Liver (tissue), 9 donors: Measurements from ENCODE around the gene BABAM1. TPM values are rescaled to one million over a fixed set of nuclear protein-coding genes. Genes with fewer than 3 reads are reported as not detected.
A peak's percentile ranks its signal among the peaks of the same experiment; 100 is the strongest.

Experiments used
- DNase-seq: peaks from one replicate; pipeline ENCODE4 v3.0.0-alpha.2; 2017; ENCODE audit warnings: low spot score
- H3K27ac ChIP-seq, 2 donors: one replicate each; pipeline ENCODE4 v1.7.0; 2013; ENCODE audit warnings: inconsistent platforms in 2 of 2, low read length in 2 of 2, control low read depth in 1 of 2, low read depth in 1 of 2, mild to moderate bottlenecking in 1 of 2
- H3K27me3 ChIP-seq, 4 donors: one replicate each; pipeline versions ENCODE4 v1.6.1 to v1.7.0; 2013; ENCODE audit warnings: low read length in 3 of 4, inconsistent platforms in 1 of 4, mild to moderate bottlenecking in 1 of 4, moderate library complexity in 1 of 4; ENCODE audit not compliant: control insufficient read depth in 4 of 4, insufficient read depth in 4 of 4
- H3K36me3 ChIP-seq, 4 donors: one replicate each; pipeline versions ENCODE4 v1.6.1 to v1.7.0; 2013; ENCODE audit warnings: low read length in 3 of 4, mild to moderate bottlenecking in 3 of 4, low read depth in 1 of 4, moderate library complexity in 1 of 4; ENCODE audit not compliant: control insufficient read depth in 4 of 4, insufficient read depth in 3 of 4
- H3K4me1 ChIP-seq, 4 donors: one replicate each; pipeline versions ENCODE4 v1.6.1 to v1.7.0; 2013; ENCODE audit warnings: low read length in 3 of 4, mild to moderate bottlenecking in 3 of 4, moderate library complexity in 1 of 4; ENCODE audit not compliant: control insufficient read depth in 4 of 4, insufficient read depth in 4 of 4
- H3K4me3 ChIP-seq, 3 donors: one replicate each; pipeline versions ENCODE4 v1.6.1 to v1.7.0; 2013; ENCODE audit warnings: low read length in 3 of 3, control low read depth in 1 of 3, low read depth in 1 of 3, mild to moderate bottlenecking in 1 of 3
- H3K9ac ChIP-seq, 2 donors: one replicate each; pipeline ENCODE4 v1.7.0; 2013; ENCODE audit warnings: low read length in 2 of 2, mild to moderate bottlenecking in 2 of 2, moderate library complexity in 2 of 2, control low read depth in 1 of 2, low read depth in 1 of 2
- H3K9me3 ChIP-seq, 4 donors: one replicate each; pipeline versions ENCODE4 v1.6.1 to v1.7.0; 2013; ENCODE audit warnings: low read length in 3 of 4; ENCODE audit not compliant: control insufficient read depth in 4 of 4
- EGR1 ChIP-seq, 2 donors: IDR thresholded peaks; 2 replicates each; pipeline ENCODE4 v1.6.1; 2016 to 2018; ENCODE audit warnings: antibody characterized with exemption in 2 of 2, low read depth in 2 of 2
- FOXA1 ChIP-seq: IDR thresholded peaks from 2 replicates; pipeline ENCODE4 v1.6.1; 2016; ENCODE audit warnings: antibody characterized with exemption
- FOXA2 ChIP-seq: IDR thresholded peaks from 2 replicates; pipeline ENCODE4 v1.6.1; 2016; ENCODE audit warnings: antibody characterized with exemption
- GABPA ChIP-seq, 2 donors: IDR thresholded peaks in 1 of 2; conservative IDR thresholded peaks in 1 of 2; 2 replicates each; pipeline ENCODE4 v1.6.1; 2016; ENCODE audit warnings: antibody characterized with exemption in 2 of 2, mild to moderate bottlenecking in 1 of 2, moderate library complexity in 1 of 2
- HNF4A ChIP-seq, 2 donors: conservative IDR thresholded peaks; 2 replicates each; pipeline ENCODE4 v1.6.1; 2016; ENCODE audit warnings: antibody characterized with exemption in 2 of 2, mild to moderate bottlenecking in 2 of 2
- HNF4G ChIP-seq: IDR thresholded peaks from 2 replicates; pipeline ENCODE4 v1.6.1; 2016; ENCODE audit warnings: antibody characterized with exemption
- JUND ChIP-seq, 2 donors: IDR thresholded peaks; 2 replicates each; pipeline ENCODE4 v1.6.1; 2016; ENCODE audit warnings: antibody characterized with exemption in 2 of 2
- NR2F2 ChIP-seq: IDR thresholded peaks from 2 replicates; pipeline ENCODE4 v1.6.1; 2016; ENCODE audit warnings: antibody characterized with exemption
- RAD21 ChIP-seq, 2 donors: IDR thresholded peaks; 2 replicates each; pipeline ENCODE4 v1.6.1; 2016; ENCODE audit warnings: antibody characterized with exemption in 2 of 2, mild to moderate bottlenecking in 2 of 2
- RXRA ChIP-seq, 2 donors: IDR thresholded peaks; 2 replicates each; pipeline ENCODE4 v1.6.1; 2017 to 2018; ENCODE audit warnings: antibody characterized with exemption in 2 of 2, mild to moderate bottlenecking in 1 of 2
- SP1 ChIP-seq: IDR thresholded peaks from 2 replicates; pipeline ENCODE4 v1.6.1; 2018; ENCODE audit warnings: antibody characterized with exemption, mild to moderate bottlenecking
- TAF1 ChIP-seq: conservative IDR thresholded peaks from 2 replicates; pipeline ENCODE4 v1.6.1; 2016; ENCODE audit warnings: antibody characterized with exemption, mild to moderate bottlenecking
- YY1 ChIP-seq: IDR thresholded peaks from 2 replicates; pipeline ENCODE4 v1.6.1; 2016; ENCODE audit warnings: antibody characterized with exemption, mild to moderate bottlenecking
- WGBS: extraction: QIAGEN DNeasy Blood & Tissue Kit; methylation state at CpG from one replicate; pipeline ENCODE4 v1.1.7; 2013; 5-methylcytosine and 5-hydroxymethylcytosine counted together
- polyA plus RNA-seq, 2 donors: library from polyadenylated mRNA; stranded (reverse) in 1 of 2; unstranded in 1 of 2; fragments of 200-250 nt in 1 of 2; fragments of >200 nt in 1 of 2; fragmentation: Nextera tagmentation in 1 of 2; extraction: Ambion mirVana in 1 of 2; gene quantifications; one replicate each; pipeline versions ENCODE4 v1.2.1 to v1.2.3, GENCODE V29; 2013 to 2015
- total RNA-seq, 2 donors: library from RNA; depleted of rRNA; stranded (reverse); fragments of >200 nt; gene quantifications; one replicate each; pipeline ENCODE4 v1.2.3, GENCODE V29; 2014
- TF ChIP-seq, protein P1 (sequence below): IDR thresholded peaks from 2 replicates; pipeline ENCODE4 v1.6.1; 2016; ENCODE audit warnings: antibody characterized with exemption
- TF ChIP-seq, protein P2 (sequence below): IDR thresholded peaks from 2 replicates; pipeline ENCODE4 v1.6.1; 2016; ENCODE audit warnings: antibody characterized with exemption
- TF ChIP-seq, protein P3 (sequence below): fragments of 150-350 bp; IDR thresholded peaks from 2 replicates; pipeline ENCODE4 v1.5.1; 2017; ENCODE audit warnings: improper control_type of control experiment, low read depth, low read length; ENCODE audit not compliant: missing input control
- TF ChIP-seq, protein P4 (sequence below): IDR thresholded peaks from 2 replicates; pipeline ENCODE4 v1.6.1; 2016; ENCODE audit warnings: antibody characterized with exemption
- TF ChIP-seq, protein P5 (sequence below): IDR thresholded peaks from 2 replicates; pipeline ENCODE4 v1.6.1; 2016; ENCODE audit warnings: antibody characterized with exemption, mild to moderate bottlenecking
- donor health status: healthy.
- donor health status: healthy.
- donor health status: healthy.
- donor health status: healthy.
- donor health status: healthy.

BABAM1 gene
- total and polyA plus RNA-seq, 4 donors = 29.3 to 47.0 (median 33.5) TPM

DNA sequence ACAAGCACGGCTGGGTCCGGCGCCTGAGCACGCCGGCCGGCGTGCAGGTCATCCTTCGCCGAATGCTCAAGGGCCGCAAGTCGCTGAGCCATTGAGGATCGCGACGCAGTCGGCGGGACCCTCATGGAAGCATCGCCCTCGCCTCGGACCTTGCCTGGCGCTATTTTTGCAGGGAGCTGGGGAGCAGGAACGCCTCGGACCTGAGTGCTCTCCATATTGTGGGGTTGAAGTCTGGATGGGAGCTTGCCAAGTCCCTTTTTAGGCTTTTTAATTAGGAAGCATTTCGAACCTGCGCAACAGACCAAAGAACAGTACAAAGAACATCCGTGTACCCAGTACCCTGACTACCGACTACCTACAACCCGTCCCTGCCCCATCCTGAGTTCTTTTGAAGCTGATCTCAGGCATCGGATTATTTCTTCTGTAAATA is 39.1 kb downstream of the BABAM1 start:
- H3K27ac ChIP-seq = peak overlapping the region; percentile 88 to 93
- 4% methylated on average over 28 of the region's 28 CpGs for WGBS
- H3K4me1 ChIP-seq = peaks cover 10 to 61% (median 48%) of the 10 kb centered on the region in 4 donors

More for the DNA sequence above, 39.1 kb downstream of the BABAM1 start:
- H3K36me3 ChIP-seq = no peaks in the 10 kb centered on the region
- TF ChIP-seq JUND (IDR thresholded peaks at IDR 0.05) (no peak), NR2F2 (no peak), HNF4A (conservative IDR thresholded peaks at IDR 0.05) (peak; percentile 80 to 85), EGR1 (IDR thresholded peaks at IDR 0.05; ENCODE audit: low read depth in 2 of 2) (no peak), FOXA2 (no peak), RXRA (IDR thresholded peaks at IDR 0.05) (no peak), FOXA1 (no peak), HNF4G (no peak), RAD21 (IDR thresholded peaks at IDR 0.05) (no peak), SP1 (peak; percentile 33), GABPA (IDR thresholded peaks at IDR 0.05 in 1 of 2, conservative IDR thresholded peaks at IDR 0.05 in 1 of 2) (no peak), YY1 (peak; percentile 11), TAF1 (peak; percentile 41)
- TF ChIP-seq, protein P1, sequence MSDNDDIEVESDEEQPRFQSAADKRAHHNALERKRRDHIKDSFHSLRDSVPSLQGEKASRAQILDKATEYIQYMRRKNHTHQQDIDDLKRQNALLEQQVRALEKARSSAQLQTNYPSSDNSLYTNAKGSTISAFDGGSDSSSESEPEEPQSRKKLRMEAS = no peak
- TF ChIP-seq, protein P2, sequence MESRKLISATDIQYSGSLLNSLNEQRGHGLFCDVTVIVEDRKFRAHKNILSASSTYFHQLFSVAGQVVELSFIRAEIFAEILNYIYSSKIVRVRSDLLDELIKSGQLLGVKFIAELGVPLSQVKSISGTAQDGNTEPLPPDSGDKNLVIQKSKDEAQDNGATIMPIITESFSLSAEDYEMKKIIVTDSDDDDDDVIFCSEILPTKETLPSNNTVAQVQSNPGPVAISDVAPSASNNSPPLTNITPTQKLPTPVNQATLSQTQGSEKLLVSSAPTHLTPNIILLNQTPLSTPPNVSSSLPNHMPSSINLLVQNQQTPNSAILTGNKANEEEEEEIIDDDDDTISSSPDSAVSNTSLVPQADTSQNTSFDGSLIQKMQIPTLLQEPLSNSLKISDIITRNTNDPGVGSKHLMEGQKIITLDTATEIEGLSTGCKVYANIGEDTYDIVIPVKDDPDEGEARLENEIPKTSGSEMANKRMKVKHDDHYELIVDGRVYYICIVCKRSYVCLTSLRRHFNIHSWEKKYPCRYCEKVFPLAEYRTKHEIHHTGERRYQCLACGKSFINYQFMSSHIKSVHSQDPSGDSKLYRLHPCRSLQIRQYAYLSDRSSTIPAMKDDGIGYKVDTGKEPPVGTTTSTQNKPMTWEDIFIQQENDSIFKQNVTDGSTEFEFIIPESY = no peak
- TF ChIP-seq, protein P3, sequence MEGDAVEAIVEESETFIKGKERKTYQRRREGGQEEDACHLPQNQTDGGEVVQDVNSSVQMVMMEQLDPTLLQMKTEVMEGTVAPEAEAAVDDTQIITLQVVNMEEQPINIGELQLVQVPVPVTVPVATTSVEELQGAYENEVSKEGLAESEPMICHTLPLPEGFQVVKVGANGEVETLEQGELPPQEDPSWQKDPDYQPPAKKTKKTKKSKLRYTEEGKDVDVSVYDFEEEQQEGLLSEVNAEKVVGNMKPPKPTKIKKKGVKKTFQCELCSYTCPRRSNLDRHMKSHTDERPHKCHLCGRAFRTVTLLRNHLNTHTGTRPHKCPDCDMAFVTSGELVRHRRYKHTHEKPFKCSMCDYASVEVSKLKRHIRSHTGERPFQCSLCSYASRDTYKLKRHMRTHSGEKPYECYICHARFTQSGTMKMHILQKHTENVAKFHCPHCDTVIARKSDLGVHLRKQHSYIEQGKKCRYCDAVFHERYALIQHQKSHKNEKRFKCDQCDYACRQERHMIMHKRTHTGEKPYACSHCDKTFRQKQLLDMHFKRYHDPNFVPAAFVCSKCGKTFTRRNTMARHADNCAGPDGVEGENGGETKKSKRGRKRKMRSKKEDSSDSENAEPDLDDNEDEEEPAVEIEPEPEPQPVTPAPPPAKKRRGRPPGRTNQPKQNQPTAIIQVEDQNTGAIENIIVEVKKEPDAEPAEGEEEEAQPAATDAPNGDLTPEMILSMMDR = no peak
- TF ChIP-seq, protein P4, sequence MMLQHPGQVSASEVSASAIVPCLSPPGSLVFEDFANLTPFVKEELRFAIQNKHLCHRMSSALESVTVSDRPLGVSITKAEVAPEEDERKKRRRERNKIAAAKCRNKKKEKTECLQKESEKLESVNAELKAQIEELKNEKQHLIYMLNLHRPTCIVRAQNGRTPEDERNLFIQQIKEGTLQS = no peak
- TF ChIP-seq, protein P5, sequence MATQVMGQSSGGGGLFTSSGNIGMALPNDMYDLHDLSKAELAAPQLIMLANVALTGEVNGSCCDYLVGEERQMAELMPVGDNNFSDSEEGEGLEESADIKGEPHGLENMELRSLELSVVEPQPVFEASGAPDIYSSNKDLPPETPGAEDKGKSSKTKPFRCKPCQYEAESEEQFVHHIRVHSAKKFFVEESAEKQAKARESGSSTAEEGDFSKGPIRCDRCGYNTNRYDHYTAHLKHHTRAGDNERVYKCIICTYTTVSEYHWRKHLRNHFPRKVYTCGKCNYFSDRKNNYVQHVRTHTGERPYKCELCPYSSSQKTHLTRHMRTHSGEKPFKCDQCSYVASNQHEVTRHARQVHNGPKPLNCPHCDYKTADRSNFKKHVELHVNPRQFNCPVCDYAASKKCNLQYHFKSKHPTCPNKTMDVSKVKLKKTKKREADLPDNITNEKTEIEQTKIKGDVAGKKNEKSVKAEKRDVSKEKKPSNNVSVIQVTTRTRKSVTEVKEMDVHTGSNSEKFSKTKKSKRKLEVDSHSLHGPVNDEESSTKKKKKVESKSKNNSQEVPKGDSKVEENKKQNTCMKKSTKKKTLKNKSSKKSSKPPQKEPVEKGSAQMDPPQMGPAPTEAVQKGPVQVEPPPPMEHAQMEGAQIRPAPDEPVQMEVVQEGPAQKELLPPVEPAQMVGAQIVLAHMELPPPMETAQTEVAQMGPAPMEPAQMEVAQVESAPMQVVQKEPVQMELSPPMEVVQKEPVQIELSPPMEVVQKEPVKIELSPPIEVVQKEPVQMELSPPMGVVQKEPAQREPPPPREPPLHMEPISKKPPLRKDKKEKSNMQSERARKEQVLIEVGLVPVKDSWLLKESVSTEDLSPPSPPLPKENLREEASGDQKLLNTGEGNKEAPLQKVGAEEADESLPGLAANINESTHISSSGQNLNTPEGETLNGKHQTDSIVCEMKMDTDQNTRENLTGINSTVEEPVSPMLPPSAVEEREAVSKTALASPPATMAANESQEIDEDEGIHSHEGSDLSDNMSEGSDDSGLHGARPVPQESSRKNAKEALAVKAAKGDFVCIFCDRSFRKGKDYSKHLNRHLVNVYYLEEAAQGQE = peak; percentile 60
- no peaks in the 10 kb centered on the region for H3K27me3 ChIP-seq
- peak overlapping the region; percentile 78 to 94 (median 81) for H3K4me3 ChIP-seq
- peak overlapping the region; percentile 68 to 79 for H3K9ac ChIP-seq
- no peak for DNase-seq
- no peaks in the 10 kb centered on the region for H3K9me3 ChIP-seq
